Measurements from ENCODE around the gene FAXDC2.

FAXDC2 gene

DNA sequence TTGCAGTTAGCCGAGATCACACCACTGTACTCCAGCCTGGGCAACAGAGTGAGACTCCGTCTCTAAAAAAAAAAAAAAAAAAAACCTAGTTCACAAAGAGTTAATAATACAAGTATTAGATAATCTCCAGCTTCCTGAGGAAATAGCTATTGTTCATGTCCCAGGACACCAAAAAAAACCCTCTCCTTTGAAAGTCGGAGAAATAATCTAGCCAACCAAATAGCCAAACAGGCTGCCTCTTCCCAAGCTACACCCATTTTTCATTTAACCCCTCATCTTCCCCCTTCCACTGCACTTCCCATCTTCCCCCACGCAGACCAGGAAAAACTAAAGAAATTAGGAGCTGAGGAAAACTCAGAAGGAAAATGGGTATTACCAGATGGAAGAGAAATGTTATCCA lies 31.6 kb upstream of the FAXDC2 start:
- no peak for FAIRE-seq
- no peak for DNase-seq (ENCODE audit: insufficient read length)
- no peak for TF ChIP-seq POLR2AphosphoS5 (IDR thresholded peaks at IDR 0.05; ENCODE audit: low read depth, low read length)
- TF ChIP-seq POLR2A (IDR thresholded peaks at IDR 0.05; ENCODE audit: low read depth, low read length) = no peak

DNA sequence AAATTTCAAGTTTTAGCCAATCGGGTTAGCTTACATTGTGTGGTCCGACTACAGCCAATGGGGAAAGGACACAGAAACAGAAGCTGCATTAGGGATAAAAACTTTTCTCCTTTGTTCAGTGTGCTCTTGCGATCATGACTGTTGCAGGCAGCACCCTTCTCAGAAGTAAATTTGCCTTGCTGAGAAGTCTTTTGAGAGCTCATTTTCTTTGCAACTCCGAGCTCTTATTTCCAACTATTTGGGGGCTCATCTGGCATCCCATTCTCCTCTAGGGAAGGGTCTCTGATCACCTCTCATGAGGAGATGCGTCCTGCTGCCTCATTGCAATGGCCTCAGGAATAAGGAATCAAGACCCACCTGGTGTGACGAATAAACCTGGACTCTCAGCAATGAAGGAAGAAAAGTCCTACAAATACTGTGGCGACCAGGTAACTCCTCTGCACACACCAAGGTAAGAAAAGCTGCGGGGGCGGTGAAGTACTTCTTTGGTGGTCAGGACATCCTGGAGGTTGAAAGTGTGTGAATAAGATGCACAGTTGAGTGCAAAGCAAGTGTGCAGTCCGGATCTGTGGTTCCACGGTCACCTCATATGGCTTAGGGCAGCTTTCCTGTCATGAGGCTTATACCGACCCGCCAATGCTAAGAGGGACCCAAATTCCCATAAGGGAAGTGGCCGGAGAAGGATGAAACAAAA lies 28.4 kb upstream of the FAXDC2 start:
- TF ChIP-seq POLR2AphosphoS5 (IDR thresholded peaks at IDR 0.05; ENCODE audit: low read depth, low read length) (no peak), POLR2A (IDR thresholded peaks at IDR 0.05; ENCODE audit: low read depth, low read length) (no peak), TAF1 (IDR thresholded peaks at IDR 0.05; ENCODE audit: borderline replicate concordance, low read depth, low read length) (no peak)
- no peak for DNase-seq (ENCODE audit: insufficient read length)
- no peak for FAIRE-seq

DNA sequence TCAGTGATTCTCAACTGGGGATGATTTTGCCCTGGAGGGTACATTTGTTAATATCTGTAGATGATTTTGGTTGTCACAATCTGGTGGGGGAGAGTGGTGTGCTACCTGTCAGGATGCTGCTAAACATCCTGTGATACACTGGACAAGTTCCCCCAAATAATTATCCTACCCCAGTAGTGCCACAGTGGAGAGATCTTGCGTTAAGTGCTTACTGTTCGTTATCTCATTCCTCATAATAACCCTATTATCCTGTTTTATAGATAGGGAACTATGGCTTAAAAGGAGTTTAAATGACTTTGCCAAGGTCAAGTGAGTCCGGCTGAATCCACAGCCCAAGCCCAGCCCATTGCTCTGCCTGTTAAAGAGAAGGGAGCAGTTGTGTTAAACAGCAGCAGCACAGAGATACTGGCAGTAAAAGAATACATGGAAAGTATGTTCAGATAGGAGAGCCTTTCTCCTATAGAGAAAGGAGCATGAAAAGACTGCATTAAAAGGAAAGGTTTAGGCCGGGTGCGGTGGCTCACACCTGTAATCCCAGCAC lies 23.5 kb upstream of the FAXDC2 start:
- DNase-seq (ENCODE audit: insufficient read length) (no peak), FAIRE-seq (no peak)
- TF ChIP-seq TAF1 (IDR thresholded peaks at IDR 0.05; ENCODE audit: borderline replicate concordance, low read depth, low read length) = no peak
- TF ChIP-seq POLR2AphosphoS5 (IDR thresholded peaks at IDR 0.05; ENCODE audit: low read depth, low read length) = no peak
- TF ChIP-seq POLR2A (IDR thresholded peaks at IDR 0.05; ENCODE audit: low read depth, low read length) = no peak

DNA sequence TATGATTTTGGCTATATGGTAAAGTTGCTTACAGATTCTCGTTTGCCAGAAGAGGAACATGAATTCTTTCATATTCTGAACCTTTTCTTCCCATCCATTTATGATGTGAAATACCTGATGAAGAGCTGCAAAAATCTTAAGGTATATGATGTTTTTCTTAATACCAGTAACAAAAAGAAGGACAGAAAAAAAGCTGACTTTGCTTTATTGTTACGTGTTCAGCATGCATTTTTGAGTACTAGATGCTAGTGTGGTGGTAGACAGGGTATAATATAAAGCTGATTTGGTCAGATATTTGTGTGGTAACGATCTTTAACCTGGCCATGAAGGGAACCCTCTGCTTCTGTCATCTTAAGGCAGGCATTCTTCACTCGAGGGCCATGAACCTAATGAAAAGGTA lies 21.3 kb upstream of the FAXDC2 start:
- TF ChIP-seq TAF1 (IDR thresholded peaks at IDR 0.05; ENCODE audit: borderline replicate concordance, low read depth, low read length) (no peak), POLR2AphosphoS5 (IDR thresholded peaks at IDR 0.05; ENCODE audit: low read depth, low read length) (no peak), POLR2A (IDR thresholded peaks at IDR 0.05; ENCODE audit: low read depth, low read length) (no peak)
- no peak for FAIRE-seq
- no peak for DNase-seq (ENCODE audit: insufficient read length)

DNA sequence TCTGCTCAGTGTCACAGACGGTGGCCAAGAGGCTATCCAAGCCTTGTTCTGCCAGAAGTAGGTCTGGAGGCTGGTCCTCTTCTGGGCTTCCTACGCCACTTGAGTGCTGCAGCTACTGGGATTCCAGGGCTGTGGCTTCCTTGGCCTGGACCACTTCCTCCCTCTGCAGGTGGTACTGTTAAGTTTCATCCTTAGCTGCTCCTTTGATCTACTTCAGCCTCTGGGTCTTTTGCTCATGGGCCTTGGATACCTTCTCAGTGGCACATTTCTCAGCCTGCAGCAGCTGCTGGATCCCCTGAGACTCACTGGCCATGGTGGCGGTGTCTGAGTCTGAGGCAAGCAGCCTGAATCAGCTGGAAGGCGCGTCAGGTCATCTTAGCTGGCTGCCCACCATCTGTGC lies 18.3 kb upstream of the FAXDC2 start:
- DNase-seq (ENCODE audit: insufficient read length) = no peak
- no peak for FAIRE-seq
- TF ChIP-seq POLR2A (IDR thresholded peaks at IDR 0.05; ENCODE audit: low read depth, low read length) = no peak
- no peak for TF ChIP-seq POLR2AphosphoS5 (IDR thresholded peaks at IDR 0.05; ENCODE audit: low read depth, low read length)
- no peak for TF ChIP-seq TAF1 (IDR thresholded peaks at IDR 0.05; ENCODE audit: borderline replicate concordance, low read depth, low read length)

DNA sequence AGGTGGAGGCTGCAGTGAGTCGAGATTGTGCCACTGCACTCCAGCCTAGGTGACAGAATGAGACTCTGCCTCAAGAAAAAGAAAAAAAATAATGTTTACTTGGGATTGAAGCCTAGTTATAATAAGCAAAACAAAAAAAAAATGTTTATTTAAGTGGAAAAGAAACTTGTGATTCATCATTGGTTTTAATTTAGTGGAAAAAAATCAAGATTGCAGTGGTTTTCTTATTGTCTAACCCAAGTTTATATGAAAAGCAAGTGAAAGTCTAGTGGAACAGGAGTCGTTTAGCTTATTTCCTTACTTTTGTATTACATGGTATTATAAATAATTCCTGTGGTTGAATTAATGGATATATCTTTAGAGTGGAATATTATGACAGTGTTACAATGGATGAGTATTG lies 16.4 kb upstream of the FAXDC2 start:
- no peak for FAIRE-seq
- TF ChIP-seq POLR2AphosphoS5 (IDR thresholded peaks at IDR 0.05; ENCODE audit: low read depth, low read length) = no peak
- TF ChIP-seq POLR2A (IDR thresholded peaks at IDR 0.05; ENCODE audit: low read depth, low read length) = no peak
- TF ChIP-seq TAF1 (IDR thresholded peaks at IDR 0.05; ENCODE audit: borderline replicate concordance, low read depth, low read length) = no peak
- DNase-seq (ENCODE audit: insufficient read length) = no peak

DNA sequence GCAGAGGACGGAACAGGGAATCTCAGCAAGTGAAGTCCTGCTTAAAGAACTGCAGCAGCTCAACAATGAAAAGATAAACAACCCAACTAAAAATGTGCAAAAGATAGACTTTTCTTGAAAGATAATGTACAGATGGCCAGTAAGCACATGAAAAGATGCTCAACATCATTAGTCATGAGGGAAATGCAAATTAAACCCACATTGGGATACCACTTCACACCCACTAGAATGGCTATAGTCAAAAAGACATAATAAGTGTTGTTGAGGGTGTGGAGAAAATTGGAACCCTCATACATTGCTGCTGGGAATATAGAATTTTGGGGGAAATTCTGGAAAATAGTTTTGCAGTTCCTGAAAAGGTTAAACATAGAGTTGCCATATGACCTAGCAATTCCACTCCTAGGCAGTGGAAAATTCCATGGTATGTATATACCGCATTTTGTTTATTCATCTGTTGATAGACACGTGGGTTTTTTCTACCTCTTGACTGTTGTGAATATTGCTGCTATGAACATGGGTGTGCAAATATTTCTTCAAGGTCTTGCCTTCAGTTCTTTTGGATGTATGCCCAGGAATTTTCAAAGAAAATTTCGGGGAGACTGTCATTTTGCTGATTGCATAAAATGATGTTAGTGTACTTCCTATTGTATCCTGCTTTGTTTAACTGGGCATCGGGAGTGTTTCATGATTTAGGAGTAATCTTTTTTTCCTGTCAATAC lies 15.2 kb upstream of the FAXDC2 start:
- no peak for DNase-seq (ENCODE audit: insufficient read length)
- no peak for TF ChIP-seq TAF1 (IDR thresholded peaks at IDR 0.05; ENCODE audit: borderline replicate concordance, low read depth, low read length)
- no peak for TF ChIP-seq POLR2A (IDR thresholded peaks at IDR 0.05; ENCODE audit: low read depth, low read length)
- no peak for TF ChIP-seq POLR2AphosphoS5 (IDR thresholded peaks at IDR 0.05; ENCODE audit: low read depth, low read length)
- no peak for FAIRE-seq

DNA sequence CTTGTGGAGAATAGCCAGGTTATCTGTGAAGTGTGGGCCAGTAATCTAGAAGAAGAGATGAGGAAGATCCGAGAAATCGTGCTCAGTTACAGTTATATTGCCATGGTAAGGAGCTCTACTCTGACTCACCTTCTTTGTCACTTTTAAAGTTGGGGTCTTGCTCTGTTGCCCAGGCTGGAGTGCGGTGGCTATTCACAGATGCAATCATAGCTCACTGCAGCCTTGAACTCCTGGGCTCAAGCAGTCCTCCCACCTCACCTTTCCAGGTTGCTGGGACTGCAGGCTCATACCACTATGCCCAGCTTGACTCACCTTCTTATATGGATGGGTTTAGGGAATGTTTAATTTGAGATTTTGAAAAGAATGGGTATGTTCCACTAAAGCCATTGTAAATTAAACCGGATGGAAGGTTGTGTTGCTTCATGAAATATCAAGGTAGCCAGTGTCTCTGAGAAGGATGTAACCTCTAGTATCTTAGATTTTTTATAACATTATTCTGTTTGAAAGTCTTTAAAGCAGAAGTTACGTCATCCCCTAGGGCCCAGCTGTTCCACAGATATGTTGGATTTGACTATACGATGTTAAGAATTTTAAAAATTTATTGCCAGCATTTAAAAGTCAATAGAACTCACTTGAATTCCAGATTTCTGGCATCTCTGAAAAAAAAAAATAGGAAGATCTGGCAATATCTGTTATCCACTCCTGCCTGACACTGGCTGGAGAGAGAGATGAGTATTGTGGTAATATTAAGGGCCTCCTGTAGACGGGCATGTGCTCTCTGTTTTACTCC lies 13.1 kb upstream of the FAXDC2 start:
- no peak for DNase-seq (ENCODE audit: insufficient read length)
- no peak for FAIRE-seq
- TF ChIP-seq POLR2AphosphoS5 (IDR thresholded peaks at IDR 0.05; ENCODE audit: low read depth, low read length) (no peak), TAF1 (IDR thresholded peaks at IDR 0.05; ENCODE audit: borderline replicate concordance, low read depth, low read length) (no peak), POLR2A (IDR thresholded peaks at IDR 0.05; ENCODE audit: low read depth, low read length) (no peak)

DNA sequence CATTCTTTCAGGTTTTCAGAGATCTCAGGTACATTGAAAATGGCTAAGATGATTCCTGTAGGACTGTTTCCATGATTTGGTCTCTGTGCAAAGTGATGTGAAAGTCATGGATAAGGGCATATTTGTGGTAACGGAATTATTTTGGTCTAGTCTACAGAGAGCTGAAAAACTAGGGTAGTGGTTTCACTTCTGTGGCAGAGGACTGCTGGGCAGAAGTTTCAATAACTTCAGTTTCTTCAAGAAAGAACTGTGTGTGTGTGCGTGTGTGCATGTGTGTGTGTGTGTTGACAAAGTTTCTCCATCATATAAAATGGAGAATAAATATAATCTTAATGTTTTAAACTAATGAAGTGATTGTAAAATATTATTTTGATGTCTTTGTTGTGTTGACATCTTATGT lies 12.4 kb upstream of the FAXDC2 start:
- TF ChIP-seq POLR2AphosphoS5 (IDR thresholded peaks at IDR 0.05; ENCODE audit: low read depth, low read length) (no peak), TAF1 (IDR thresholded peaks at IDR 0.05; ENCODE audit: borderline replicate concordance, low read depth, low read length) (no peak), POLR2A (IDR thresholded peaks at IDR 0.05; ENCODE audit: low read depth, low read length) (no peak)
- FAIRE-seq = no peak

DNA sequence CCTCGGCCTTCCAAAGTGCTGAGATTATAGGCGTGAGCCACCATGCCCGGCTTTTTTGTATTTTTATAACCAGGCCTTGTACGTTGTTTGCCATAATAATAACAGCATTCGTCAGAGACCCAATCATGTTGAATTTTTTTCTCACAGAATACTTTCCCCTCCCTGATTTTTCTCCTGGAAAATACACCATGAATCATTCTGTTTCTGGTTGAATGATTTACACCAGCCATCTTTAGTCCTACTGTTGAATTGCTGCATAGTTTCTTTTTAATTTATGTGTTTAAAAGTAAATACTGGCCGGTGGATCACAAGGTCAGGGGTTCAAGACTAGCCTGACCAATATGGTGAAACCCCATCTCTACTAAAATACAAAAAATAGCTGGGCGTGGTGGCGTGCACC lies 11.5 kb upstream of the FAXDC2 start:
- FAIRE-seq (no peak), DNase-seq (ENCODE audit: insufficient read length) (no peak)
- TF ChIP-seq POLR2A (IDR thresholded peaks at IDR 0.05; ENCODE audit: low read depth, low read length) (no peak), TAF1 (IDR thresholded peaks at IDR 0.05; ENCODE audit: borderline replicate concordance, low read depth, low read length) (no peak), POLR2AphosphoS5 (IDR thresholded peaks at IDR 0.05; ENCODE audit: low read depth, low read length) (no peak)

More for the DNA sequence above, 12.4 kb upstream of the FAXDC2 start:
- no peak for DNase-seq (ENCODE audit: insufficient read length)

DNA sequence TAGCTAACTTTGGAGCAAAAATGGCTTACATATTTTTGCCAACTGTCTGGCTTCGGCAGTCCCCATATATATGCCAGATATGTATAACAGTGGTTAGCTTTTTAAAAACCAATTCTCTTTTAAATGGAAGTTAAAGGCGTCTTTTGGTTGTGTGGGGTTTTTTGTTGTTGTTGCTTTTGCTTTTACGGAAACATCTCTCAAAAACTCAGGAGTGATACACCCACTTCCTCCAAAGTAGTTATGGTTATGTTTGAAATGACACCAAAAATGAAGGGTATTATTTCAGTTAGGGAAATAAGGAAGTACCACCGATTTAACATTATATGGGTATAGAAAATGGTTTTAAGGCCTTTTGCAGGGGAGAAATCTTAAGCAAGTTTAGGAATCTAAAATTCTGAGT lies 10.4 kb upstream of the FAXDC2 start:
- TF ChIP-seq TAF1 (IDR thresholded peaks at IDR 0.05; ENCODE audit: borderline replicate concordance, low read depth, low read length) (no peak), POLR2A (IDR thresholded peaks at IDR 0.05; ENCODE audit: low read depth, low read length) (no peak), POLR2AphosphoS5 (IDR thresholded peaks at IDR 0.05; ENCODE audit: low read depth, low read length) (no peak)
- DNase-seq (ENCODE audit: insufficient read length) (no peak), FAIRE-seq (no peak)

Measured in GM12892 (cell line).